ENCODE data around the gene CLIP3.

The CLIP3 gene

GRCh38 chr19:36064826-36065225, 32.2 kb upstream of the CLIP3 start:
- Histone ChIP-seq H3K18ac (ENCODE audit: low read length) (no peak overlapping the region), H2AK5ac (ENCODE audit: low read length) (no peak overlapping the region)

GRCh38 chr19:36061367-36061766, 28.7 kb upstream of the CLIP3 start:
- Histone ChIP-seq H3K27me3 (ENCODE audit: insufficient read depth, low read length) (no peaks in the 10 kb centered on the region), H3K9me3 (ENCODE audit: insufficient read depth, low read depth, low read length) (peaks cover 5% of the 10 kb centered on the region), H2BK12ac (ENCODE audit: low read length) (no peak overlapping the region), H3K27ac (ENCODE audit: low read depth, low read length) (no peak overlapping the region), H3K18ac (ENCODE audit: low read length) (no peak overlapping the region), H3K36me3 (ENCODE audit: control insufficient read depth in 1 of 2, insufficient read depth in 2 of 2, low read length in 2 of 2) (peaks cover 31 to 49% of the 10 kb centered on the region in 2 experiments), H3K79me2 (ENCODE audit: control insufficient read depth, insufficient read depth, low read length, poor library complexity) (no peaks in the 10 kb centered on the region), H4K91ac (ENCODE audit: low read depth, low read length) (no peak overlapping the region), H3K79me1 (ENCODE audit: low read length) (no peaks in the 10 kb centered on the region), H4K12ac (ENCODE audit: low read depth, low read length) (no peak overlapping the region), H3K4me3 (ENCODE audit: low read depth, low read length) (no peak overlapping the region), H3K4me2 (ENCODE audit: low read length) (no peak overlapping the region), H3K4ac (ENCODE audit: low read depth, low read length) (no peak overlapping the region), H3K4me1 (ENCODE audit: control insufficient read depth in 1 of 2, insufficient read depth in 2 of 2, low read length in 2 of 2) (no peaks in the 10 kb centered on the region), H3K14ac (ENCODE audit: low read length) (no peak overlapping the region), H2AFZ (ENCODE audit: insufficient read depth, low read length, poor library complexity) (no peak overlapping the region), H4K8ac (ENCODE audit: low read depth, low read length) (no peak overlapping the region), H2BK120ac (ENCODE audit: insufficient read depth, low read length, poor library complexity) (no peak overlapping the region), H2BK5ac (ENCODE audit: low read depth, low read length, poor library complexity) (no peak overlapping the region), H3K23ac (ENCODE audit: low read length) (no peak overlapping the region), H2AK5ac (ENCODE audit: low read length) (no peak overlapping the region), H3K9ac (ENCODE audit: low read length) (no peak overlapping the region)
- no CpG with 5 or more reads among the region's 2 CpGs for WGBS (ENCODE audit: extremely low coverage, insufficient coverage, insufficient read length)
- DNase-seq, result no peak

More at GRCh38 chr19:36064826-36065225, 32.2 kb upstream of the CLIP3 start:
- Histone ChIP-seq H3K9me3 (ENCODE audit: insufficient read depth, low read depth, low read length) (peaks cover 4% of the 10 kb centered on the region), H3K14ac (ENCODE audit: low read length) (no peak overlapping the region), H2BK12ac (ENCODE audit: low read length) (no peak overlapping the region), H3K27ac (ENCODE audit: low read depth, low read length) (no peak overlapping the region), H3K79me1 (ENCODE audit: low read length) (no peaks in the 10 kb centered on the region), H2BK5ac (ENCODE audit: low read depth, low read length, poor library complexity) (no peak overlapping the region), H3K9ac (ENCODE audit: low read length) (no peak overlapping the region), H3K23ac (ENCODE audit: low read length) (no peak overlapping the region), H3K27me3 (ENCODE audit: insufficient read depth, low read length) (no peaks in the 10 kb centered on the region), H2AFZ (ENCODE audit: insufficient read depth, low read length, poor library complexity) (no peak overlapping the region), H4K12ac (ENCODE audit: low read depth, low read length) (no peak overlapping the region), H3K79me2 (ENCODE audit: control insufficient read depth, insufficient read depth, low read length, poor library complexity) (no peaks in the 10 kb centered on the region), H3K4me1 (ENCODE audit: control insufficient read depth in 1 of 2, insufficient read depth in 2 of 2, low read length in 2 of 2) (no peaks in the 10 kb centered on the region), H4K8ac (ENCODE audit: low read depth, low read length) (no peak overlapping the region), H2BK120ac (ENCODE audit: insufficient read depth, low read length, poor library complexity) (no peak overlapping the region), H4K91ac (ENCODE audit: low read depth, low read length) (no peak overlapping the region), H3K4ac (ENCODE audit: low read depth, low read length) (no peak overlapping the region), H3K4me3 (ENCODE audit: low read depth, low read length) (no peak overlapping the region), H3K36me3 (ENCODE audit: control insufficient read depth in 1 of 2, insufficient read depth in 2 of 2, low read length in 2 of 2) (peaks cover 44 to 54% of the 10 kb centered on the region in 2 experiments), H3K4me2 (ENCODE audit: low read length) (no peak overlapping the region)
- DNase-seq, result no peak
- no CpG with 5 or more reads among the region's 8 CpGs for WGBS (ENCODE audit: extremely low coverage, insufficient coverage, insufficient read length)

DNA sequence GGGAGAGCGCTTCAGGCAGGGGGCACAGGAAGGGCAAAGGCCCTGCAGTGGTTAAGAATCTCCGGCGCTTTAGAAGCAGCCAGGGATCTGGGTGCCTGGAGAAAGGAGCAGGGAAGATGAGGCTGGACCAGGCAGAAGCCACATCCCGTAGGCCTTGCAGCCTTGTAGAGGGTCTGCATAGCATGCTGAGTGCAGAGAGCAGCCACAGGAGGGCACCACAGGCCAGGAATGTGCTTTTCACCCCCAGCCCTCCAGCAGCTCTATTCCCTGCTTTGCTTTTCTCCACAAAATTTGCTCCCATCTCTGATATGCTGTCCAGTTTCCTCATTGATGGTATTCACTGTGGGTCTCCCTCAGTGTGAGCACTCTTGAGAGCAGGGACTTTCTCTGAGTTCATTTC, 27.8 kb upstream of the CLIP3 start:
- Histone ChIP-seq H2BK12ac (ENCODE audit: low read length) (no peak overlapping the region), H3K18ac (ENCODE audit: low read length) (no peak overlapping the region)
- DNase-seq, result peak; percentile 16 to 34

DNA sequence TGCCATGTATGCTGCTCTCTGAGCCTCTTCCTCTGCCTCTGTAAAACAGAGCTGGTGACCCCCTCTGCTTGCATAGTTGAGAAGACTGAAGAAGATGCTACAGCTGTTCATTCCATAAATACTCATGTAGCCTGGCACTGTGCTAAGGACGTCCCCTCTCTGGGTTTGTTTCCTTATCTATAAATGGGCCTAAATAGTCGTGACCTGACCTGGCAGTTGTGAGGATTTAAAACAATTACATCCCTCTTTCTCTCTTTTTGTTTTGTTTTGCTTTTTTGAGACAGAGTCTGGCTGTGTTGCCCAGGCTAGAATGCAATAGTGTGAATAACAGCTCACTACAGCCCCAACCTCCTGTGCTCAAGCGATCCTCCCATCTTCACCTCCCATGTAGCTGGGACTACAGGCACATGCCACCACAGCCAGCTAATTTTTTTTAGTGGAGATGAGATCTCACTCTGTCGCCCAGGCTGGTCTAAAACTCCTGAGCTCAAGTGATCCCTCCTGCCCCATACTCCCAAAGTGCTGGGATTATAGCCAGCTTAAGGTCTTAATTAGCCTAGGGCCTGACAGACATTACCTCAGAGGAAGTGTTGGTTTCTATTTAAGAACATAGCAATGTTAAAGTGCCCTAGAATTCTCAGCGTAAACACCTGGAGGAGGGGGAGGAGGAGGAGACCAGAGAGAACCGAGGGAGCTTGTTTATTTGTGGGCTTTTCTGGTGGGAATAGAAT, 26.7 kb upstream of the CLIP3 start:
- Histone ChIP-seq H3K4me3 (ENCODE audit: low read depth, low read length) (no peak overlapping the region), H4K12ac (ENCODE audit: low read depth, low read length) (no peak overlapping the region), H3K36me3 (ENCODE audit: control insufficient read depth in 1 of 2, insufficient read depth in 2 of 2, low read length in 2 of 2) (peaks cover 23 to 34% of the 10 kb centered on the region in 2 experiments), H2BK12ac (ENCODE audit: low read length) (no peak overlapping the region), H2BK120ac (ENCODE audit: insufficient read depth, low read length, poor library complexity) (no peak overlapping the region), H3K9me3 (ENCODE audit: insufficient read depth, low read depth, low read length) (peaks cover 3% of the 10 kb centered on the region), H3K18ac (ENCODE audit: low read length) (no peak overlapping the region), H3K4ac (ENCODE audit: low read depth, low read length) (no peak overlapping the region), H4K91ac (ENCODE audit: low read depth, low read length) (no peak overlapping the region), H3K27ac (ENCODE audit: low read depth, low read length) (no peak overlapping the region), H2AK5ac (ENCODE audit: low read length) (no peak overlapping the region), H3K79me2 (ENCODE audit: control insufficient read depth, insufficient read depth, low read length, poor library complexity) (peaks cover 4% of the 10 kb centered on the region), H3K23ac (ENCODE audit: low read length) (no peak overlapping the region), H3K14ac (ENCODE audit: low read length) (no peak overlapping the region), H2AFZ (ENCODE audit: insufficient read depth, low read length, poor library complexity) (no peak overlapping the region), H3K79me1 (ENCODE audit: low read length) (peaks cover 8% of the 10 kb centered on the region), H4K8ac (ENCODE audit: low read depth, low read length) (no peak overlapping the region), H3K27me3 (ENCODE audit: insufficient read depth, low read length) (no peaks in the 10 kb centered on the region), H3K4me1 (ENCODE audit: control insufficient read depth in 1 of 2, insufficient read depth in 2 of 2, low read length in 2 of 2) (peaks cover 0 to 2% of the 10 kb centered on the region in 2 experiments), H3K9ac (ENCODE audit: low read length) (no peak overlapping the region), H2BK5ac (ENCODE audit: low read depth, low read length, poor library complexity) (no peak overlapping the region), H3K4me2 (ENCODE audit: low read length) (no peak overlapping the region)
- no CpG with 5 or more reads among the region's 6 CpGs for WGBS (ENCODE audit: extremely low coverage, insufficient coverage, insufficient read length)
- no peak for DNase-seq

More for the DNA sequence above, 27.8 kb upstream of the CLIP3 start:
- no peak overlapping the region for H3K9ac ChIP-seq (ENCODE audit: low read length)
- H2BK120ac ChIP-seq (ENCODE audit: insufficient read depth, low read length, poor library complexity), result no peak overlapping the region
- no peak overlapping the region for H4K91ac ChIP-seq (ENCODE audit: low read depth, low read length)
- H3K4me2 ChIP-seq (ENCODE audit: low read length), result no peak overlapping the region
- H3K9me3 ChIP-seq (ENCODE audit: insufficient read depth, low read depth, low read length), result peaks cover 3% of the 10 kb centered on the region
- WGBS (ENCODE audit: extremely low coverage, insufficient coverage, insufficient read length), result no CpG with 5 or more reads among the region's 4 CpGs
- H4K8ac ChIP-seq (ENCODE audit: low read depth, low read length), result no peak overlapping the region
- no peak overlapping the region for H2AFZ ChIP-seq (ENCODE audit: insufficient read depth, low read length, poor library complexity)
- no peak overlapping the region for H3K14ac ChIP-seq (ENCODE audit: low read length)
- no peak overlapping the region for H4K12ac ChIP-seq (ENCODE audit: low read depth, low read length)
- H3K4me3 ChIP-seq (ENCODE audit: low read depth, low read length), result no peak overlapping the region
- H3K79me2 ChIP-seq (ENCODE audit: control insufficient read depth, insufficient read depth, low read length, poor library complexity), result no peaks in the 10 kb centered on the region
- H3K36me3 ChIP-seq (ENCODE audit: control insufficient read depth in 1 of 2, insufficient read depth in 2 of 2, low read length in 2 of 2), result peaks cover 25 to 41% of the 10 kb centered on the region in 2 experiments
- no peaks in the 10 kb centered on the region for H3K27me3 ChIP-seq (ENCODE audit: insufficient read depth, low read length)
- H2AK5ac ChIP-seq (ENCODE audit: low read length), result no peak overlapping the region
- H2BK5ac ChIP-seq (ENCODE audit: low read depth, low read length, poor library complexity), result no peak overlapping the region
- H3K79me1 ChIP-seq (ENCODE audit: low read length), result peaks cover under 1% of the 10 kb centered on the region
- peaks cover 0 to 2% of the 10 kb centered on the region in 2 experiments for H3K4me1 ChIP-seq (ENCODE audit: control insufficient read depth in 1 of 2, insufficient read depth in 2 of 2, low read length in 2 of 2)
- no peak overlapping the region for H3K27ac ChIP-seq (ENCODE audit: low read depth, low read length)
- H3K4ac ChIP-seq (ENCODE audit: low read depth, low read length), result no peak overlapping the region
- H3K23ac ChIP-seq (ENCODE audit: low read length), result no peak overlapping the region

Data from trophoblast cell (in vitro differentiated cells and primary cell).